CD1c-positive myeloid dendritic cell (primary cell): ENCODE results near the gene ALPK1.
"Not testable (repeated sequence)": the region's sequence is repeated elsewhere in the genome, so short reads cannot be mapped to it uniquely, and the experiment has no call there.

Experiments
- DNase-seq: peaks from one replicate; pipeline ENCODE4 v3.0.0-alpha.2; 2016; ENCODE audit errors: extremely low spot score

The ALPK1 gene

GRCh38 chr4:112296949-112297880 is at the start of gene ALPK1:
TSS of gene ALPK1 (plus strand) at chr4:112297369.
- DNase-seq = peak; percentile 90

GRCh38 chr4:112251019-112251643 is 46.0 kb upstream of the ALPK1 start:
- no peak for DNase-seq

DNA sequence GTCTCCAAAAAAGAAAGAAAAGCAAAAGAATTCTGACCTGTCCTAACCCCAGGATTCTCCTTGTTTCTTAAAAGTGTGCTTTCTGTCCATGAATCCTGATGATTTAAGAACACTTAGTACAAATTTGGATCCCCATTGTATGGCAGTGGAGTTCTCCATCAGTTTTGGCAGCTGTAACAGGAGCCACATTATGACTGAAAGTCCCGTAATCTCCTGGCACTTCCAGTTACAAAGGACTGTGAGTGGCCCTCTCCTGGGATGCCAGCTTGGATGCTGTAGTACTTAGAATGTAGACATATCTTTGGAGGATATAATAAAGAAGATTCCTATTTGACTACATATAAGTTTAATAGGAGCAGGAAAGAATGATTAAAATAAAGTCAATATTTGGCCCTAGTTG is 44.9 kb upstream of the ALPK1 start:
- no peak for DNase-seq

DNA sequence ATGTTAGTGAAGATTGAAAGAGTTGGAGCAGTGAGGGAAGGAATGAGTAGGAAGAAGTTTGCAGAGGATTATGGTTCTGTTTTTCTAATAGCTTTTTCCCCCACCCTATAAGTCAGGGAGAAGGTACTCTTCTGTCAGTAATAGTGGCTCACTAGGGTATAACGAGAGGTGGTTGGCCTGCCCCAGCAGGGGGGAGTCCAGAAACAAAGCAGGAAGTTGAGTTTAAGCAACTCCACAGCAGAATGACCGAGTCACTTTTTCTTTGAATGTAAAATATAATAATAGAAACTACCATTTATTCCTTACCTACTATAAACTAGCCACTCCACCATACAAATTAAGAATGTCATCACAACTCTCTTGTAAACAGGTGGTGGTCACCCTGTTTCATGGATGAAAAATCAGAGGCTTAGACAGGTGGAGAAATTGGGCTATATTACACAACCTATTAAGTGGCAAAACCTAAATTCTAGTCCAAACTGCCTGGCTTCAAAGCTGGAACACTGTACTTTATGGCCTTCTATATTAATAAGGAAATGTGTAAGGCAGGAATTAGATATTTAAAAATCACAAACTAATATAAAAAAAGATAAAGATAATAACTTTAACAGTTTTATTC is 43.7 kb upstream of the ALPK1 start:
- DNase-seq = peak; percentile 10

DNA sequence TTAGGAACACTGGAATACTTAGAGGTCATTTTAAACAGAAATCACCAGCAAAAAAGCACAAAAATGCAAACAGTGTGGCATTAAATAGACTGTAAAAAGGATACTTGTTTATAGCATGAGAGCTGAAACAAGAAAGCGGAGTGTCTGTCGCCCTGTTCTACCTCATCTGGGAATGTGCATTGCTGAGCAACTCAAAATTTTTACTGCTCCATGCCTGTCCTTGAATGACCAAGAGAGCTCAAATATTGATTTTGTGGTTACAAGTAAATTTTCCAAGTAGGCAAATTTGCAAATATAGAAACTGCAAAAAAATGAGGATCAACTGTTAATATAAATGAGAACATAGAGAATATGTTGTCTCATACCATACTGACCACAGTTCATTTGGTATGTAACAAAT is 40.1 kb upstream of the ALPK1 start:
- DNase-seq = no peak

DNA sequence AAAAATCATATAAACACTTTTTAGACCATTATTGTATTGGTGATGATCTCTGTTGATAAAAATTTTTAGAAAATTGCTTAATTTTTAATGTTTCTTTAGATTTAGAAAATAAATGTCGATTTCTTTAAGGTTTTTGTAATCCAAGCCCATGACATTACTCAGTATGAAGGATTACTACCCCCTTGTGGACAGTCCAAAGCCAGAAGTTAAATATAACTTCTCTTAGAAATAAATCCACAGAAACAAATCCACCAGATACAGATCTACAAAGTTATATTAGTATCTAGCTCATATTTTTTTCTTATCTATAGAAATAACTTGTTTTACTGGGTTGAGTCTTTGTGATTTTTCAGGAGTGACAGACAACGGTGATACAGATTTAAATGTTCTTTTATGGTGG is 30.3 kb upstream of the ALPK1 start:
- peak; percentile 35 for DNase-seq

DNA sequence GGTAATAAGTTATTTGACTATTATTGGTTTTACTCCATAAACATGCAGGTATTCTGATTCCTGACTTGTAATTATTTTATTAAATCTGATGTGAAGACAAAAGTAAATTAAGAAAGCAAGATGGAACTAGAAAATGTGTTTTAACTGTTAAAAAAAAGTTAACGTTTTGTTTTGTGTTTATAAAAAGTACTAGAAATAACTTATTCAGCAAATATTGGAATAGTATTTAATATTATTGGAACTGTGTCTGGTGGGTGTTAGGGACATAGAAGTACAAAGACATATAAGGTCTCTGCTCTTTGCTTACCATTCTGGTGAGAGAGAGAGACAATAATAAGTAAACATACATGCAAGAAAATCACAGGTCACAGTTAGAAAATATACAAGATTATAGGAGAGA is 27.1 kb upstream of the ALPK1 start:
- no peak for DNase-seq

DNA sequence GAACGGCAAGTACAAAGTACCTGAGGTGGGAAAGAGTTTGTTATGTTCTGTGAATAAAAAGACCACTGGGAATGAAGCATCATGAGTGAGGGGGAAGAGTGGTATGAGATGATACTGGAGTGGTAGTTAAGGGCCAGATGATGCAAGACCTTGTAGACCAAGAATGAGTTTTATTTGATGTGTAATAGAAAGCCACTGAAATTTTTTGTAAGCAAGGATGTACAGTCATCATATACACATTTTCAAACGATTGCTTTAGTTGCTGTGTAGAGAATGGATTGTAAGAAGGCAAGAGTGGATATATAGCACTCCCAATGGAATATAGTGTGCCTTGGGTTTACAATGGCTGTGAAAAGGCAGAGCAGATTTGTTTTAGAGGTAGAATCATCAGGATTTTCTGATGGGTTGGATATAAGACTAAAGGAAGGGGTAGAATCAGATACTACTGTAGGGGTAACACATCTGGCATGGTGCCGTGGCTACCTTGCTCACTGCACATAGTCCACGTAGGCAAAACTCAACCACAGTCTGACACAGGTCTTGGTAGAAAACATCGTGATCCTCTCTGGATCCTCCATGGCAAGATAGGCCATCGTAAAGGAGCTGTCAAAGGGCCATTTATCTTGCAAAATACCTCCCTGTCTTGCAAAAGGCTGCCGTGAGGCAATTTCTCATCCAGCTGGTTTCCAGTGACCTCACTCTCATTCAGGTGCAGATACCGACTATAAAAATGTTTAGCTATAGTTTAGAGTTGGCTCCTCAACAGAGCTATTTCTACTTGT is 26.3 kb upstream of the ALPK1 start:
- no peak for DNase-seq

- DNase-seq = no peak
These were observed 24.9 kb upstream of the ALPK1 start for GRCh38 chr4:112272292-112272691.

GRCh38 chr4:112274959-112275358 is 22.2 kb upstream of the ALPK1 start:
- DNase-seq = no peak

DNA sequence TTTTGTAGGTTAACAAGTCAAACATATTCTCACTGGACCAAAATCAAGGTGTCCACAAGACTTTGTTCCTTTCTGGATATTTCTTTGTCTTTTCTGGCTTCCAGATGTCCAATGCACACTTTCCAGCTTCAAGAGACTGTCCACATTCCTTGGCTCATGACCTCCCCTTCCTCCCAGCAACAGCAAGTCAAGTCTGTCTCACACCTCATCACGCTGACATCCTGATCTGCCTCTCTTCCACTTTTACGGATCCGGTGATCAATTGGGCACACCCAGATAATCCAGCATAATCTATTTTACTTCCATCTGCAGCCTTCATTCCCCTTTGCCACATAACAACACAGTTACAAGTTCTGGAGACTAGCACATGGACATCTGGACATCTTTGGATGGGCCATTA is 21.1 kb upstream of the ALPK1 start:
- no peak for DNase-seq

- DNase-seq = no peak
These were observed 19.9 kb upstream of the ALPK1 start for GRCh38 chr4:112277220-112277619.

DNA sequence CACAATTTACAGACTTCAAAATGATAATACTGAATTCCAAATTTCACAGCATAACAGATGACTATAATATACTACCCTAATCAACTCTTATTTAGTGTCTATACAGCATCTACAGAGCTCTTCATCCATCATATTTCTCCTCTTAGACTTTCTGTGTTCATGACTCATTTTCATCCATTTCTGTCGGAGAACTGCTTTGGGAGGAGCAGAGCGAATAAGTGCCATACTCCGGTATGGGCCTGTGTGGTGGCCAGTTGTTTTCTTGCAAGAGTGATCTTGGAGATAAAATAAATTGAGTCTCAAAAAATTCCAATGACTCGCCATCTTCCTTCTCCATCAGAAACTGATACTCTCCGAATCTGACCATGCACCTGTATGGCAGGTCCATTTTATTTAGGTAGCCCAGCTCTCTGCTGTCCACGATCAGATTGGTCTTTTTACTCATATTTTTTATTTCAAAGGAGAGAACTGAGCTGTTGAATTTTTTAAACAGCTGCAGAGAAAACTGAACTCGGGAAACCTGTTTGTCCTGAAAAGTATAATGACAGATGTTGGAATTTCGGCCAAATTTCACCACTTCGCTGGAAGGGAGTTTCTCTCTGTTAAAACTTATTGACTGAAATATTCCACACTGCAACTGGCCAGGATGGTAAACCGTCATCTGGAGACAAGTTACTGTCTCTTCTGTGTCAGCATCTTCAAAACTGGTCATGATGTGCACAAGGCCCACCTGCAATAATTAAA is 19.3 kb upstream of the ALPK1 start:
- DNase-seq = no peak

DNA sequence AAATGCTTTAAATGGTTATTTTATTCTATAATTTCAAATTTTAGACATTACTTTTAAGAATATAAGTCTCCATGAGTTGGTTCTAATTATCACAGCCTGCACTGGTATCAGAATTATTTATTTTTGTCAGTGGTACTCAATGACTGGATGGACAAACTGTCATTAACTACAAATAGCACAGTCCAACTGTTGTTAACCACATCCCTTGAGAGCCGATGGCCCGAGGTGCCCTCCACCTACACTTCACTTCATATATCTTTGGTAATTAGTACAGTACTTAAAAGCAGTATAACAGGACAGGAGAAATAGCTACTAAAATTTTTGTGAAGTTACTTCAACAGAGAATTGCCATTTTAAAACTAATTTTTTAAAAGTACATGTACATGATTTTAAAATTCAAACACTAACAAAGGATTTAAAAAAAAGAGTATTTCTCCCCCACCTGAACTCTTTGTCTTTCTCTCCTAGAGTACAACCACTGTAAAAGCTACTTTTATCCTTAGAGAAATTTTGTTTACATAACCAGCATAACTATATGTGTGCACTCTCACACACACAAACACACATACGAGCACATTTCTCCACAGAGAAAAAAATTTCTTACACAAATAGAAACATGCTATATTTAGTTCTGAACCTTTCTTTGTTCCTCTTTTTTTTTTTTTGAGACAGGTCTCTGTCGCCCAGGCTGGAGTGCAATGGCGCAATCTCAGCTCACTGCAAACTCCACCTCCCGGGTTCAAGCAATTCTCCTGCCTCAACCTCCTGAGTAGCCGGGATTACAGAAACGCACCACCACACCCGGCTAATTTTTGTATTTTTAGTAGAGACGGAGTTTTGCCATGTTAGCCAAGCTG is 17.9 kb upstream of the ALPK1 start:
- DNase-seq = peak; percentile 40

DNA sequence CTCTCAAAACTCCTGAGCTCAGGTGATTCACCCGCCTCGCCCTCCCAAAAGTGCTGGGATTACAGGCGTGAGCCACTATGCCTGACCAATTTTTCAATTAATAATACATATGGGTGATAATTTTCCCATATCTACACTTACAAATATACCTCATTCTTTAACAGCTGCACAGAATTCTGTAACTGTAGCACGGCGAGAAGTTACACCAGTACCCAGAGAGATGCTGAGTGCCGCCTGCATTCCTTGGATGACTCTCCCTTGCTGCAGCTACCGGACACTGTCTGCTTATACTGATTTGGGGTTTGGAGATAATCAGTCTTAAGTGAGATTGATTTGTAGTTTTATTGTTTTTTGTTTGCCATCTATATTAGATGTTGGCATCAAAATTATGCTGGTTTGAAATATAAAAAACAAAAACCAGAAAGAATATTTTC is 17.3 kb upstream of the ALPK1 start:
- no peak for DNase-seq

GRCh38 chr4:112280386-112281056 is 16.6 kb upstream of the ALPK1 start:
- peak; percentile 19 for DNase-seq

- not testable (repeated sequence) for DNase-seq
These were observed 15.2 kb upstream of the ALPK1 start for GRCh38 chr4:112281895-112282398.

DNA sequence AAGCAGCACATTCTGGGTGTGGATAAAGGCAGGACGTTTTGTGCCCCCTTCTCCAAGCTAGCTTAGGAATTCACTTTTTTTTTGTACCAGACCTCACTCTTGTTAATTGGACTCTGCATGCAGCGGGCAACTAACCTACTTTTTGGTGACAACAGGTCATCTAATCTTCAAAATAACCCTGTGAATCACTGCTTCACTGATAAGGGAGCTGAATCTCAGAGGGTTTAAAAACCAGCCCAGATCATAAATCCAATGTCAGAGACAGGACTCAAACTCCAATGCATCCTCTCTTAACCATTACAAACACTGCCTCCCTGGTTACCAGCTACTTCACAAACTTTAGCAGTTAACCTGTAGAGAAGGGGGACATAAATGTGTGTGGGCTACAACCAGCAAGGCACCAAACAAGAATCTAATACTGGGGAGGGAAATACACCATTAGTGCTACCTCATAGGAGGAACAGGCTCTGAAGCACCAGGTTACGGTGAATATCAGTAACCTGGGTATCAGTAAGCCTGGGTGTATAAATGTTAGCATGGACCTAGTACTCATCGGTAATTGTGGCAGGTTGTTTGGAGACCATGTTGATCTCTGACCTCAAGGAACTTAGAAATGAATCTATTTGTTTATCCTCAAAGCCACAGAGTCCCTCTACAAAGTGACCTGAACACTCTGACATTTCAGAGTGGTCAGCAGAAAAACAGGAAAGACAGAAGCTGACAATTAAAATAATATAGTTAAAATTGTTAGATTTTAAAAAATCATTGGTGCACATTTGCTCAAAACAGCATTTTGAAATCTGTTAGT is 14.1 kb upstream of the ALPK1 start:
- no peak for DNase-seq

- DNase-seq = no peak
These were observed 13.0 kb upstream of the ALPK1 start for GRCh38 chr4:112284166-112284565.
